Sciatic nerve (tissue), 2 donors: ENCODE data around the gene CCDC9B. TPM values are rescaled to one million over a fixed set of nuclear protein-coding genes. Genes with fewer than 3 reads are reported as not detected.

Experiments
- ATAC-seq: fragments of 200-7000 bp; cut with Tn5 transposase; one replicate; pipeline ENCODE4 v1.9.1; 2020; ENCODE audit warnings: mild to moderate bottlenecking, moderate library complexity
- DNase-seq: peaks from one replicate; pipeline ENCODE4 v3.0.0-alpha.2; 2020; ENCODE audit warnings: low spot score
- intact Hi-C: fragments of 100-400 bp; cut with DNase I; formaldehyde crosslinking; loops from one replicate; pipeline ENCODE4 v1.14.2; 2022
- total RNA-seq: library from RNA; stranded (reverse); fragmentation: NEBNext Ultra II Directional; extraction: Animal tissue kit (Norgen Biotek cat#: 25700); gene quantifications from one replicate; pipeline ENCODE4 v1.2.1, GENCODE V29; 2021
- donor health status: DM: no; HTN: no; CAD: no.
- donor health status: DM: no; HTN: no; CAD: no.

CCDC9B gene
- total RNA-seq, 1 donor from 2014 or later = 37.8 TPM

DNA sequence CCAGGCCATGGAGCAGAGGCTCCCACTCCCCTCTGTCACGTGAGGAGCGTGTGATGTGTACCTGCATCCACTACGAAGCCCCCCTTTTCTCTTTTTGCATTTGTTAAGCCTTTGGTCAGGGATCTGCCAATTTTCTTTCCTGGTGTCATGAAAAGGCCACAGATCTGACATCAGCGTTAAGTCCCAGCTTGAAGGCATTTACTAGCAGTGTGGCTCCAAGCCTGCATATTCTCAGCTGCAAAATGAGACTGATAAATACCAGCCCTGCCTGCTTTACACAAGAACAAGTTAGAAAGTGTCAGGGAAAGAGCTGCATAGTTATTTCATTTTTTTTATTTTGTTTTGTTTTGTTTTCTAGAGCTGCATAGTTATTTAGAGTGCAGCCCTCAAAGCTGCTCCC lies 55.6 kb downstream of the CCDC9B start:
- intact Hi-C loops = no loop called here
- no peak for DNase-seq
- ATAC-seq = no peak

DNA sequence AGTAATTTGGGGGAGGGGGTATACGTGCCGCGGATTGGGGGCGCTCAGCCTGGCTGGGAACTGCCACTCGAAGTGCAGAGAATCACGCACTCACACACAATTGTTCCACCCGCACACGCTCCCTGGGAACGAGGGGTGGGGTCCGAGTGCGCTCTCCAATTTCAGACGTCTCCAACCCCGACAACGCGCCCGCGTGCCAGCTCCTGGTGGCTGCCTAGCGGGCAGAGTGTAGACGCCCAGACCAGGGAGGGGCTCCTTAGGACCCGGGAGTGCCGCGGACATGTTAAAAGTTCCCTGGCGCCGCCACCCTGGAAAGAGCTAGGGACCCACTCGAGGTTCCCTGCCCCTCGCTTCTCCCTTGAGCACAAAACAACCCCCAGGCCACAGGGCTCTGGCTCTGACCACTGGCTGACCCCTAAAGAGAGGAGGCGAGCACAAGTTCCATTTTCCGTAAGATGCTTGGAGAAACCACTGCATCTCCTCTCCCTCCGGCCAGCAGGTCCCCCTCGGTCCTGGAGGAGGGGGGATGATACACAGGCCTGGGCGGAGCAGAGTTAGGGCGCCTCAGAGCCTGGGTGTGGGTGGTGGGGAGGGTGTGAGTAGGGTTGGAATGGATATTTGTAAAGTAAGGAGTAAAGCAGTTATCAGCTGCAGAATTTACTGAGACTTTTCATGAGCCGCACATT lies 57.0 kb downstream of the CCDC9B start:
- ATAC-seq = no peak
- intact Hi-C loops = loop anchor here (5.0 kb wide), 1 partner anchor 139 kb away; no protein-coding TSS in a partner anchor
- DNase-seq = no peak

DNA sequence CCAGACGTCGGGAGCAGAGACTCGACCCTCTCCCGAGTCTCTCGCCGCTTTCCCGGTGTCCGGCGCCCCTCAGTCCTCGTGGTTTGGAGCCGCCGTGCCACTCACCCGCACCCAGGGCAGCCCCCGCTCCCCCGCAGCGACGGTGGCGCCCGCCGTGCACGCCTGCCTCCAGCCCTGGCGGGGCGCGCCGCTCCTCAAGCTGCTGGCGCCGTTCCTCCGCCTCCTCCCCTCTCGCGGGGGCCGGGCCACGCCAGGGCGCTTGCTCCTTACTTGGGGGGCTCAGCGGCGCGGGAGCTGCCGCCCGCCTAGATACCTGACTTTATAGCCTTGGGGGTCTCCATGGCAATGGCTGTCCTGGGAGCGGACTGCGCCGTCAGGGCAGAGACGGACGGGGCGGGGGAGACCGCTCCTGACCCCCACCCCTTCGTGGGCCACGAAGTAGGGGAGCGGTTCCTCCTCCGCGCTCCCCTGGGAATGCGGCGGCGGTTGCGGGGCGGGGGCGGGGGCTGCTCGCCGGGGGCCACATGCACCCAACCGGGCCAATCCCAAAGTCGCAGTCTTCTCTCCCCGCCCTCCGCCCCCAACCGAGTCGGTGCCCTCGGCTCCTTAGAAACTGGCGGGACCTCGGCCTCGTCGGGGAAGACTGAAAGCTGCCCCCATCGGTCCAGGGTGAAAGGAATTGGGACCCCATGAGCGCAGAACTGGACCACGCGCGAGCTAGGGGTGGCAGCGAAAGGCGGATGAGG lies 57.7 kb downstream of the CCDC9B start, which contains the start of gene ANKRD63:
TSS of gene ANKRD63 (minus strand) at position 196 of the 746 bp plus-strand sequence. CDS start 478 bp downstream, outside the sequence.
- intact Hi-C loops = loop anchor here (5.0 kb wide), 1 partner anchor 139 kb away; no protein-coding TSS in a partner anchor

DNA sequence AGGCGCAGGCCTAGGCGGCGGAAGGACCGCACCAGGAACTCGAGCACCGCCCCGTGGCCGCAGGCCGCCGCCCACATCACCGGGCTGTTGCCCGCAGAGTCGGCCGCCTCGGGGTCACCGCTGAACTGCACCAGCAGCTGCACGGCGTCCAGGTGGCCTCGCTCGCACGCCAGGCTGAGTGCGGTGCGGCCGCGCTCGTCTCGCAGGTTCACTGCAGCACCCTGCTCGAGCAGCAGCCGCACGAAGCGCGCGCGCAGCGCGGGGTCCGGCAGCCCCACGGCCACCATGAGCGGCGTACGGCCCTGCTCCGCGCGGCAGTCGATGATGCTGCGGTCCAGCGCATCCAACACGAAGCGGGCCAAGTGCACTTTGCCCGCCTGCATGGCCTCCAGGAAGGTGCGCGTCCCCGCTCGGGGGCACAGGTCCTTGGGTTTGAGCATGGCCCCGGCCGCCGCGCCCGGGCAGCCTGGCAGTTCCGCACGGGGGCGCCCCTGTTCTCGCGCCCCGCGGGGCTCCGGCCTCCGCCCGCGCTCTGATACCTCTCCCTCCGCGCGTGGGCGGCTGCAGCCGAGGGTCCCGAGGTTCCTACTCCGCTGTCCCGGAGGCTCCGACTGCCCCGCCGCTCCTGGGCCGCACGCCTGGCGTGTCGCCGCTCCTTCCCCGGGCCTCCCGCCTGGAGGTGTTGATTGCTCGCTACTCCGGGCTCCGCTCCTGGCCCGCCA lies 58.4 kb downstream of the CCDC9B start:
- DNase-seq = no peak
- no peak for ATAC-seq
- intact Hi-C loops = loop anchor here (5.0 kb wide), 1 partner anchor 140 kb away; no protein-coding TSS in a partner anchor

More for the DNA sequence above, 57.7 kb downstream of the CCDC9B start, which contains the start of gene ANKRD63:
- ATAC-seq (no peak), DNase-seq (no peak)

DNA sequence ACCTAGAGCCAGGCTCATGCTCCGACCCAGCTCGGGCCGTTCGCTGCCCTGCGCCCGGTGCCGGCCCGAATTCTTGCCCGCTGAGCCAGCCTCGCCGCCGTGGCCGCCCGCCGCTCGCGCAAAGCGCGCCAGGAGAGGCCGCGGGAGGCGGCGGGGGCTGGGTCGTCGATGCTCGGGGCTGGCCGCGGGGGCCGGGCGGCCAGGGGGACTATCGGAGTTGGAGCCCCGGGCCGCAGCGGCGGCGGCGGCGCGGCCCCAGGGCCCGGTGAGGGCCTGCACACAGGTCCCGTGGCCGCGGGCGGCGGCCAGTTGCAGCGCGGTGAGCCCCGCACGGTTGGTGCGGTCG lies 59.0 kb downstream of the CCDC9B start:
- ATAC-seq (no peak), DNase-seq (no peak)
- intact Hi-C loops = loop anchor here (5.0 kb wide), 1 partner anchor 141 kb away; no protein-coding TSS in a partner anchor

Other genes with a start within 250 kb of the CCDC9B start
- gene BMF, start 232.1 kb downstream of the CCDC9B start, total RNA-seq = 15.0 TPM
- 0.67 TPM for gene BUB1B, start 179.9 kb downstream of the CCDC9B start, total RNA-seq
- gene PAK6, start 101.9 kb downstream of the CCDC9B start, total RNA-seq = 0.31 TPM
- not detected for gene ANKRD63, start 57.9 kb downstream of the CCDC9B start, total RNA-seq
- 43.4 TPM for gene PLCB2, start 33.0 kb downstream of the CCDC9B start, total RNA-seq
- gene INAFM2, start 17.2 kb downstream of the CCDC9B start, total RNA-seq = 25.5 TPM
- gene PHGR1, start 10.1 kb upstream of the CCDC9B start, total RNA-seq = not detected
- gene DISP2, start 17.3 kb upstream of the CCDC9B start, total RNA-seq = 2.1 TPM
- gene KNSTRN, start 41.8 kb upstream of the CCDC9B start, total RNA-seq = 6.4 TPM
- gene IVD, start 64.9 kb upstream of the CCDC9B start, total RNA-seq = 67.8 TPM
- gene BAHD1, start 100.0 kb upstream of the CCDC9B start, total RNA-seq = 17.2 TPM
- 13.5 TPM for gene CHST14, start 130.0 kb upstream of the CCDC9B start, total RNA-seq
- 31.3 TPM for gene CCDC32, start 224.1 kb upstream of the CCDC9B start, total RNA-seq
- gene RPUSD2, start 228.4 kb upstream of the CCDC9B start, total RNA-seq = 6.1 TPM